Stimulated activated CD4-positive, alpha-beta T cell treated with anti-CD3 and anti-CD28 coated beads, Interleukin-1b, Interleukin-23, amount 100 ng/mL, for 48 hours (primary cell): ENCODE data around the gene ST3GAL2.
A peak's percentile ranks its signal among the peaks of the same experiment; 100 is the strongest.

Experiments
- DNase-seq: peaks from one replicate; pipeline ENCODE4 v3.0.0-alpha.2; 2020

The ST3GAL2 gene

GRCh38 chr16:70438969-70439862 lies at the start of gene ST3GAL2:
Gene ST3GAL2 (minus strand): TSS chr16:70439100. CDS start chr16:70398530, 40,570 bp downstream.
- DNase-seq = peak; percentile 93

- no peak for DNase-seq
These were observed 46.0 kb upstream of the ST3GAL2 start for GRCh38 chr16:70484867-70485266.

- no peak for DNase-seq
These were observed 44.5 kb upstream of the ST3GAL2 start for GRCh38 chr16:70483426-70483825.

- no peak for DNase-seq
These were observed 43.7 kb upstream of the ST3GAL2 start for GRCh38 chr16:70482624-70483023.

GRCh38 chr16:70481929-70482536 lies 43.1 kb upstream of the ST3GAL2 start:
- no peak for DNase-seq

- no peak for DNase-seq
These were observed 41.5 kb upstream of the ST3GAL2 start for GRCh38 chr16:70480127-70481105.

- DNase-seq = no peak
These were observed 40.0 kb upstream of the ST3GAL2 start for GRCh38 chr16:70478912-70479341.

- no peak for DNase-seq
These were observed 39.3 kb upstream of the ST3GAL2 start for GRCh38 chr16:70478169-70478568.

GRCh38 chr16:70476272-70477020 lies 37.5 kb upstream of the ST3GAL2 start:
- peak; percentile 68 for DNase-seq

- DNase-seq = no peak
These were observed 36.4 kb upstream of the ST3GAL2 start for GRCh38 chr16:70475054-70475871.

- no peak for DNase-seq
These were observed 35.6 kb upstream of the ST3GAL2 start for GRCh38 chr16:70474320-70475053.

- DNase-seq = no peak
These were observed 34.8 kb upstream of the ST3GAL2 start for GRCh38 chr16:70473446-70474319.

- no peak for DNase-seq
These were observed 34.0 kb upstream of the ST3GAL2 start for GRCh38 chr16:70472786-70473433.

- no peak for DNase-seq
These were observed 32.0 kb upstream of the ST3GAL2 start for GRCh38 chr16:70470927-70471341.

- DNase-seq = no peak
These were observed 31.4 kb upstream of the ST3GAL2 start for GRCh38 chr16:70470141-70470926.

- no peak for DNase-seq
These were observed 30.1 kb upstream of the ST3GAL2 start for GRCh38 chr16:70468776-70469525.

GRCh38 chr16:70467608-70468007 lies 28.7 kb upstream of the ST3GAL2 start:
- no peak for DNase-seq
